GM12878 (cell line): ENCODE results near the gene NPR3. TPM values are rescaled to one million over a fixed set of nuclear protein-coding genes. Genes with fewer than 3 reads are reported as not detected.

Source experiments
- ATAC-seq: fragments of 200-7000 bp; cut with Tn5 transposase; 3 replicates; pipeline ENCODE4 v1.9.1; 2020; ENCODE audit warnings: mild to moderate bottlenecking, moderate library complexity
- BruUV-seq: library from RNA; stranded (reverse); fragments of 400-500 nt; replicated peaks from 2 replicates; lab custom pipeline; 2021; lab: Mats Ljungman, UMichigan
- CTCF ChIA-PET: fragments of 300-600 bp; sonication (Branson Sonifier 250); formaldehyde crosslinking; extraction: SDS; loops from one replicate; lab custom pipeline; 2021; ENCODE audit warnings: inconsistent platforms; lab: Yijun Ruan, JAX
- POLR2A ChIA-PET: fragments of 350-600 bp; formaldehyde crosslinking; extraction: SDS; loops from one replicate; lab custom pipeline; 2021; ENCODE audit warnings: inconsistent platforms; lab: Charles Lee
- RAD21 ChIA-PET: fragments of 300-600 bp; sonication (Branson Sonifier 250); formaldehyde crosslinking; loops from one replicate; lab custom pipeline; 2023; ENCODE audit warnings: antibody characterized with exemption; ENCODE audit not compliant: unreplicated experiment; lab: Charles Lee
- SMC1A ChIA-PET: fragments of 300-600 bp; sonication (Branson Sonifier 250); formaldehyde crosslinking; loops from one replicate; lab custom pipeline; 2023; ENCODE audit not compliant: unreplicated experiment, uncharacterized antibody; lab: Charles Lee
- DNase-seq: peaks from one replicate; pipeline ENCODE4 v3.0.0-alpha.2; 2011; ENCODE audit warnings: low read depth, low spot score
- FAIRE-seq: peaks from 3 replicates; lab custom pipeline; 2011; peaks lifted over from hg19 to GRCh38; lab: Jason Lieb, UNC
- H2AFZ ChIP-seq: 2 replicates; pipeline ENCODE4 v1.6.0; 2011; ENCODE audit warnings: low read depth, low read length, control low read depth; ENCODE audit not compliant: control insufficient read depth
- H3K27ac ChIP-seq: 2 replicates; pipeline ENCODE4 v1.5.1; 2011; ENCODE audit warnings: control low read depth; ENCODE audit not compliant: control insufficient read depth, insufficient read depth
- H3K27me3 ChIP-seq, 2 experiments: replicated peaks in 1 of 2; 2 replicates each; pipeline versions ENCODE4 v1.6.0 to v1.6.1; 2011; ENCODE audit warnings: low read length in 1 of 2; ENCODE audit not compliant: control insufficient read depth in 2 of 2, insufficient read depth in 2 of 2
- H3K36me3 ChIP-seq, 2 experiments: 2 replicates each; pipeline ENCODE4 v1.5.1; 2011; ENCODE audit warnings: low read length in 1 of 2; ENCODE audit not compliant: control insufficient read depth in 2 of 2, insufficient read depth in 2 of 2
- H3K4me1 ChIP-seq: 2 replicates; pipeline ENCODE4 v1.6.1; 2011; ENCODE audit warnings: mild to moderate bottlenecking, low read length, moderate library complexity, mixed read lengths; ENCODE audit not compliant: control insufficient read depth, insufficient read depth
- H3K4me2 ChIP-seq: 2 replicates; pipeline ENCODE4 v1.6.0; 2011; ENCODE audit warnings: control low read depth; ENCODE audit not compliant: control insufficient read depth, insufficient read depth
- H3K4me3 ChIP-seq: fragments of 200-600 bp; sonication (generic); 2 replicates; pipeline ENCODE4 v1.5.1; 2016
- H3K79me2 ChIP-seq: 2 replicates; pipeline ENCODE4 v1.6.0; 2011; ENCODE audit warnings: low read length; ENCODE audit not compliant: control insufficient read depth, insufficient read depth
- H3K9ac ChIP-seq: 2 replicates; pipeline ENCODE4 v1.8.0; 2011; ENCODE audit warnings: low read length, control low read depth, mixed read lengths; ENCODE audit not compliant: control insufficient read depth, insufficient read depth
- H3K9me3 ChIP-seq: replicated peaks from 3 replicates; pipeline ENCODE4 v1.5.1; 2011; ENCODE audit warnings: mild to moderate bottlenecking, low read length; ENCODE audit not compliant: control insufficient read depth, insufficient read depth
- H4K20me1 ChIP-seq: 2 replicates; pipeline ENCODE4 v1.6.0; 2011; ENCODE audit not compliant: control insufficient read depth, insufficient read depth
- BCL11A ChIP-seq: IDR thresholded peaks from 2 replicates; pipeline ENCODE4 v1.6.1; 2011; ENCODE audit warnings: low read depth, low read length
- CREB1 ChIP-seq: IDR thresholded peaks from 2 replicates; pipeline ENCODE4 v1.6.1; 2012; ENCODE audit warnings: low read depth, mild to moderate bottlenecking, inconsistent platforms
- DPF2 ChIP-seq: fragments of 450-650 bp; IDR thresholded peaks from 2 replicates; pipeline ENCODE4 v1.6.1; 2017; ENCODE audit warnings: mild to moderate bottlenecking
- ETV6 ChIP-seq, 2 experiments: fragments of 450-650 bp in 1 of 2; IDR thresholded peaks in 1 of 2; conservative IDR thresholded peaks in 1 of 2; 2 replicates each; pipeline ENCODE4 v1.6.1; 2014; ENCODE audit warnings: antibody characterized with exemption in 1 of 2, borderline replicate concordance in 1 of 2, low read depth in 1 of 2, mild to moderate bottlenecking in 1 of 2, moderate library complexity in 1 of 2
- KDM1A ChIP-seq: fragments of 200-600 bp; sonication (generic); IDR thresholded peaks from 2 replicates; pipeline ENCODE4 v1.6.1; 2016; ENCODE audit warnings: borderline replicate concordance
- MEF2A ChIP-seq: IDR thresholded peaks from 2 replicates; pipeline ENCODE4 v1.6.1; 2011; ENCODE audit warnings: low read depth, mild to moderate bottlenecking, low read length, moderate library complexity; ENCODE audit not compliant: insufficient read depth
- MTA2 ChIP-seq: fragments of 450-650 bp; IDR thresholded peaks from 2 replicates; pipeline ENCODE4 v1.6.1; 2016; ENCODE audit warnings: low read depth, mild to moderate bottlenecking, moderate library complexity
- MYC ChIP-seq: IDR thresholded peaks from 2 replicates; pipeline ENCODE4 v1.6.1; 2011; ENCODE audit warnings: mild to moderate bottlenecking, low read length, moderate library complexity, inconsistent platforms; ENCODE audit not compliant: insufficient read depth, insufficient replicate concordance, insufficient read length, severe bottlenecking
- PAX8 ChIP-seq: fragments of 450-650 bp; IDR thresholded peaks from 2 replicates; pipeline ENCODE4 v1.6.1; 2017; ENCODE audit warnings: mild to moderate bottlenecking, moderate library complexity
- RAD21 ChIP-seq: IDR thresholded peaks from 2 replicates; pipeline ENCODE4 v1.6.1; 2011; ENCODE audit warnings: mild to moderate bottlenecking, low read depth, low read length, moderate library complexity; ENCODE audit not compliant: insufficient read depth
- RBBP5 ChIP-seq: fragments of 200-600 bp; sonication (generic); conservative IDR thresholded peaks from 2 replicates; pipeline ENCODE4 v1.6.1; 2016
- RELA ChIP-seq: fragments of 450-650 bp; IDR thresholded peaks from 2 replicates; pipeline ENCODE4 v1.8.0; 2014; ENCODE audit warnings: borderline replicate concordance; ENCODE audit not compliant: partially characterized antibody
- TAF1 ChIP-seq: IDR thresholded peaks from 2 replicates; pipeline ENCODE4 v1.6.1; 2011; ENCODE audit warnings: mild to moderate bottlenecking, low read depth, low read length, borderline replicate concordance
- TCF12 ChIP-seq: IDR thresholded peaks from 2 replicates; pipeline ENCODE4 v1.6.1; 2011; ENCODE audit warnings: low read depth, mild to moderate bottlenecking, low read length
- YBX1 ChIP-seq: fragments of 450-650 bp; IDR thresholded peaks from 2 replicates; pipeline ENCODE4 v1.6.1; 2016; ENCODE audit warnings: antibody characterized with exemption
- ZSCAN29 ChIP-seq: fragments of 450-650 bp; IDR thresholded peaks from 2 replicates; pipeline ENCODE4 v1.6.1; 2017; ENCODE audit warnings: mild to moderate bottlenecking, moderate library complexity
- WGBS: methylation state at CpG from one replicate; pipeline ENCODE4 v1.1.6; 2016; ENCODE audit warnings: low lambda C conversion rate; ENCODE audit not compliant: insufficient replicate concordance, insufficient coverage; ENCODE audit errors: missing lambda C conversion rate; 5-methylcytosine and 5-hydroxymethylcytosine counted together
- in situ Hi-C: fragments of 300-500 bp; cut with MboI; formaldehyde crosslinking; loops from 9 replicates; pipeline ENCODE4 v1.14.3; 2018; ENCODE audit warnings: mixed read lengths
- intact Hi-C: fragments of 100-400 bp; cut with micrococcal nuclease; formaldehyde crosslinking; loops from one replicate; pipeline ENCODE4 v1.14.2; 2022; ENCODE audit not compliant: unreplicated experiment
- polyA plus RNA-seq, 11 experiments: library from polyadenylated mRNA; depleted of rRNA in 4 of 11; unstranded in 6 of 11; stranded (reverse) in 5 of 11; fragments of >200 nt; fragmentation: Nextera tagmentation in 4 of 11; fragmentation: Illumina TruSeq in 1 of 11; extraction: Ambion mirVana in 4 of 11; extraction: Trizol in 1 of 11; gene quantifications; 1 replicate in 1 of 11; 2 replicates in 10 of 11; pipeline versions ENCODE4 v1.2.1 to v1.2.3, GENCODE V29; 2011 to 2016; ENCODE audit warnings: inconsistent platforms in 2 of 11, missing spikeins in 2 of 11, low read depth in 1 of 11
- total RNA-seq, 4 experiments: library from RNA; depleted of rRNA in 3 of 4; stranded (reverse); fragments of >200 nt in 3 of 4; fragmentation: Illumina TruSeq in 1 of 4; extraction: Trizol in 1 of 4; gene quantifications; 2 replicates each; pipeline versions ENCODE4 v1.2.1 to v1.2.3, GENCODE V29; 2013 to 2021
- TF ChIP-seq, protein P1 (sequence below): IDR thresholded peaks from 2 replicates; pipeline ENCODE4 v1.6.1; 2012; ENCODE audit warnings: mild to moderate bottlenecking, low read depth, low read length
- TF ChIP-seq, protein P2 (sequence below): fragments of 450-650 bp; formaldehyde crosslinking; IDR thresholded peaks from 2 replicates; pipeline ENCODE4 v1.5.0; 2022; ENCODE audit warnings: mild to moderate bottlenecking, missing genetic modification characterization

The NPR3 gene
- total and polyA plus RNA-seq, 10 of the 15 experiments (the other 5 are each of a cell fraction or from before 2014, with no cell fraction given), result 0.01 to 0.37 (median 0.14) TPM; not detected in 7

DNA sequence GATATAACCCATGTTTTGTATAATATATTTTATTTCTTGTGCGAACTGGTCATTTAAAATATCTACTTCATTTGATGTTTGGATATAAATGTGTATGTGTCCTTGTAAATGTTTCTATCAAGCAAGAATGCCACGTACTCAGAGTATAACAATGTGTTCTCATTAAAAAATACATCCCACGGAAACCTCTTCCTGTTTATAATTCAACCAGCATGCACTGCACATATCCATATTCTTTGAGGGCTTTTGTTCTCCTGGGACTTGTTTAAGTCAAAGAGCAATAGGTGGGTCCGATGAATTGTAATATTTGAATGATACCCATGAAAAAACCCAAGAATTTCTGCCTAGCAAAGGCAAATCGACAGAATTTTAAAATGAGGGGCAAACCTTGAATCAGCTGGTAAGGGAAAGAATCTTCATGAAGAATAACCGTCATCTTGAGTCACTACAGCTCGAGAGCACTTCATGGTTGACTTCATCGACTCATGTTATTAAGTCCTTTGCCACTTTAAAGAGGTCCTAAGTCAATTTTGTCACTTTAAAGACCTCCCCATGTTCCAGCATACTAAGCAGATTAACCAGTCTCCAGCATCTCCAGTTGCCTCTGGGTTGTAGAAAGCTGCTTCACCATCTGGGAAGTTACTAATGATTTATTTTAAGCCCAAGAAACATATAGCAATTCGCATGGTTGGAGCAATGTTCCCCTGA, 80.6 kb downstream of the NPR3 start:
- Histone ChIP-seq H3K4me1 (no peaks in the 10 kb centered on the region), H3K27ac (no peak overlapping the region), H2AFZ (no peak overlapping the region), H3K79me2 (no peaks in the 10 kb centered on the region), H3K4me3 (no peak overlapping the region), H3K9me3 (no peaks in the 10 kb centered on the region), H3K4me2 (no peak overlapping the region), H4K20me1 (no peaks in the 10 kb centered on the region), H3K27me3 (no peaks in the 10 kb centered on the region), H3K9ac (no peak overlapping the region), H3K36me3 (no peaks in the 10 kb centered on the region)
- POLR2A ChIA-PET, result no interaction called here
- FAIRE-seq (no peak), DNase-seq (no peak), ATAC-seq (no peak)
- CTCF ChIA-PET, result no interaction called here
- RAD21 ChIA-PET, result no interaction called here
- 17% methylated on average over 9 of the region's 9 CpGs for WGBS
- in situ Hi-C loops (no loop called here), intact Hi-C loops (no loop called here)
- SMC1A ChIA-PET, result interaction anchor here (1.4 kb wide), 1 partner anchor 26 kb away, joined by 3 read pairs; no protein-coding TSS in a partner anchor
- no TSS peak for BruUV-seq
- TF ChIP-seq KDM1A, result no peak
- TF ChIP-seq RAD21, result no peak
- TF ChIP-seq YBX1, result no peak
- TF ChIP-seq MTA2, result no peak
- TF ChIP-seq, protein P1, sequence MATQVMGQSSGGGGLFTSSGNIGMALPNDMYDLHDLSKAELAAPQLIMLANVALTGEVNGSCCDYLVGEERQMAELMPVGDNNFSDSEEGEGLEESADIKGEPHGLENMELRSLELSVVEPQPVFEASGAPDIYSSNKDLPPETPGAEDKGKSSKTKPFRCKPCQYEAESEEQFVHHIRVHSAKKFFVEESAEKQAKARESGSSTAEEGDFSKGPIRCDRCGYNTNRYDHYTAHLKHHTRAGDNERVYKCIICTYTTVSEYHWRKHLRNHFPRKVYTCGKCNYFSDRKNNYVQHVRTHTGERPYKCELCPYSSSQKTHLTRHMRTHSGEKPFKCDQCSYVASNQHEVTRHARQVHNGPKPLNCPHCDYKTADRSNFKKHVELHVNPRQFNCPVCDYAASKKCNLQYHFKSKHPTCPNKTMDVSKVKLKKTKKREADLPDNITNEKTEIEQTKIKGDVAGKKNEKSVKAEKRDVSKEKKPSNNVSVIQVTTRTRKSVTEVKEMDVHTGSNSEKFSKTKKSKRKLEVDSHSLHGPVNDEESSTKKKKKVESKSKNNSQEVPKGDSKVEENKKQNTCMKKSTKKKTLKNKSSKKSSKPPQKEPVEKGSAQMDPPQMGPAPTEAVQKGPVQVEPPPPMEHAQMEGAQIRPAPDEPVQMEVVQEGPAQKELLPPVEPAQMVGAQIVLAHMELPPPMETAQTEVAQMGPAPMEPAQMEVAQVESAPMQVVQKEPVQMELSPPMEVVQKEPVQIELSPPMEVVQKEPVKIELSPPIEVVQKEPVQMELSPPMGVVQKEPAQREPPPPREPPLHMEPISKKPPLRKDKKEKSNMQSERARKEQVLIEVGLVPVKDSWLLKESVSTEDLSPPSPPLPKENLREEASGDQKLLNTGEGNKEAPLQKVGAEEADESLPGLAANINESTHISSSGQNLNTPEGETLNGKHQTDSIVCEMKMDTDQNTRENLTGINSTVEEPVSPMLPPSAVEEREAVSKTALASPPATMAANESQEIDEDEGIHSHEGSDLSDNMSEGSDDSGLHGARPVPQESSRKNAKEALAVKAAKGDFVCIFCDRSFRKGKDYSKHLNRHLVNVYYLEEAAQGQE, result no peak
- TF ChIP-seq ZSCAN29, result no peak
- TF ChIP-seq RELA, result no peak
- TF ChIP-seq PAX8, result no peak
- TF ChIP-seq TCF12, result no peak
- TF ChIP-seq, protein P2, sequence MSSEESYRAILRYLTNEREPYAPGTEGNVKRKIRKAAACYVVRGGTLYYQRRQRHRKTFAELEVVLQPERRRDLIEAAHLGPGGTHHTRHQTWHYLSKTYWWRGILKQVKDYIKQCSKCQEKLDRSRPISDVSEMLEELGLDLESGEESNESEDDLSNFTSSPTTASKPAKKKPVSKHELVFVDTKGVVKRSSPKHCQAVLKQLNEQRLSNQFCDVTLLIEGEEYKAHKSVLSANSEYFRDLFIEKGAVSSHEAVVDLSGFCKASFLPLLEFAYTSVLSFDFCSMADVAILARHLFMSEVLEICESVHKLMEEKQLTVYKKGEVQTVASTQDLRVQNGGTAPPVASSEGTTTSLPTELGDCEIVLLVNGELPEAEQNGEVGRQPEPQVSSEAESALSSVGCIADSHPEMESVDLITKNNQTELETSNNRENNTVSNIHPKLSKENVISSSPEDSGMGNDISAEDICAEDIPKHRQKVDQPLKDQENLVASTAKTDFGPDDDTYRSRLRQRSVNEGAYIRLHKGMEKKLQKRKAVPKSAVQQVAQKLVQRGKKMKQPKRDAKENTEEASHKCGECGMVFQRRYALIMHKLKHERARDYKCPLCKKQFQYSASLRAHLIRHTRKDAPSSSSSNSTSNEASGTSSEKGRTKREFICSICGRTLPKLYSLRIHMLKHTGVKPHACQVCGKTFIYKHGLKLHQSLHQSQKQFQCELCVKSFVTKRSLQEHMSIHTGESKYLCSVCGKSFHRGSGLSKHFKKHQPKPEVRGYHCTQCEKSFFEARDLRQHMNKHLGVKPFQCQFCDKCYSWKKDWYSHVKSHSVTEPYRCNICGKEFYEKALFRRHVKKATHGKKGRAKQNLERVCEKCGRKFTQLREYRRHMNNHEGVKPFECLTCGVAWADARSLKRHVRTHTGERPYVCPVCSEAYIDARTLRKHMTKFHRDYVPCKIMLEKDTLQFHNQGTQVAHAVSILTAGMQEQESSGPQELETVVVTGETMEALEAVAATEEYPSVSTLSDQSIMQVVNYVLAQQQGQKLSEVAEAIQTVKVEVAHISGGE (CRISPR knock-in tag), result no peak
- no peak for TF ChIP-seq CREB1
- no peak for TF ChIP-seq DPF2
- TF ChIP-seq MEF2A, result no peak
- TF ChIP-seq RBBP5, result no peak
- no peak for TF ChIP-seq BCL11A
- no peak for TF ChIP-seq ETV6 (conservative IDR thresholded peaks at IDR 0.05 in 1 of 2, IDR thresholded peaks at IDR 0.05 in 1 of 2; ENCODE audit: borderline replicate concordance in 1 of 2, low read depth in 1 of 2)
- TF ChIP-seq TAF1, result no peak
- no peak for TF ChIP-seq MYC
